ENCODE data around the gene IYD. TPM values are rescaled to one million over a fixed set of nuclear protein-coding genes. Genes with fewer than 3 reads are reported as not detected.

The IYD gene
- total and polyA plus RNA-seq, 4 donors, result 0.26 to 1.9 (median 0.77) TPM

DNA sequence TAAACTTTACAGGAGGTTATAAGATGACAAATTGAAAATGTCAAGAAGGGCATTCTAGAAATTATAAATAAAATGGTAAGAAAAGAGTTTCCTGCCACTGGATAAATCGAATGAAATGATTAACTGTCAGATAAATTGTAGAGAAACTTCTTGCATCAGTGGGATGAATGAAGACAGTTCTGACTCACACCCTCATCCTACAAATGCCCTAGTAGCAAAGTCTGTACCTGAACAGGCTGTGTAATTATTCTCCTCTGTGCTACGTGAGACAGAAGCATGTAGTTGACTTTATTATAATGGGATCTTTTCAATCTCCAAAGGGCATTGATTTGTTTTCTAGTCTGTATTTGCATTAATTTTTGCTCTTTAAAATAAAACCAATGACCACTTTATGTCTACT, 47.3 kb downstream of the IYD start:
- Histone ChIP-seq H3K27me3 (ENCODE audit: control insufficient read depth in 3 of 3, insufficient read depth in 3 of 3, low read length in 2 of 3) (no peaks in the 10 kb centered on the region), H3K36me3 (ENCODE audit: control insufficient read depth in 4 of 4, insufficient read depth in 4 of 4, low read length in 4 of 4) (no peaks in the 10 kb centered on the region), H3K4me1 (ENCODE audit: control insufficient read depth in 5 of 5, insufficient read depth in 5 of 5, low read length in 5 of 5) (peaks cover 0 to 16% (median 0%) of the 10 kb centered on the region in 5 donors), H3K4me3 (no peak overlapping the region), H3K9ac (ENCODE audit: insufficient read depth in 1 of 2, low read length in 2 of 2) (no peak overlapping the region), H3K27ac (ENCODE audit: low read depth in 1 of 2, low read length in 1 of 2) (no peak overlapping the region), H3K9me3 (ENCODE audit: control insufficient read depth in 4 of 4, insufficient read depth in 3 of 4, low read length in 3 of 4) (no peaks in the 10 kb centered on the region)
- TF ChIP-seq, protein P1, sequence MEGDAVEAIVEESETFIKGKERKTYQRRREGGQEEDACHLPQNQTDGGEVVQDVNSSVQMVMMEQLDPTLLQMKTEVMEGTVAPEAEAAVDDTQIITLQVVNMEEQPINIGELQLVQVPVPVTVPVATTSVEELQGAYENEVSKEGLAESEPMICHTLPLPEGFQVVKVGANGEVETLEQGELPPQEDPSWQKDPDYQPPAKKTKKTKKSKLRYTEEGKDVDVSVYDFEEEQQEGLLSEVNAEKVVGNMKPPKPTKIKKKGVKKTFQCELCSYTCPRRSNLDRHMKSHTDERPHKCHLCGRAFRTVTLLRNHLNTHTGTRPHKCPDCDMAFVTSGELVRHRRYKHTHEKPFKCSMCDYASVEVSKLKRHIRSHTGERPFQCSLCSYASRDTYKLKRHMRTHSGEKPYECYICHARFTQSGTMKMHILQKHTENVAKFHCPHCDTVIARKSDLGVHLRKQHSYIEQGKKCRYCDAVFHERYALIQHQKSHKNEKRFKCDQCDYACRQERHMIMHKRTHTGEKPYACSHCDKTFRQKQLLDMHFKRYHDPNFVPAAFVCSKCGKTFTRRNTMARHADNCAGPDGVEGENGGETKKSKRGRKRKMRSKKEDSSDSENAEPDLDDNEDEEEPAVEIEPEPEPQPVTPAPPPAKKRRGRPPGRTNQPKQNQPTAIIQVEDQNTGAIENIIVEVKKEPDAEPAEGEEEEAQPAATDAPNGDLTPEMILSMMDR (IDR thresholded peaks at IDR 0.05; ENCODE audit: control extremely low read depth, extremely low read depth), result no peak
- no peak for DNase-seq
- 66 to 83% methylated on average over 2 of the region's 2 CpGs for WGBS, 2 donors
- no peak for ATAC-seq (ENCODE audit: insufficient read depth, low FRiP score)

DNA sequence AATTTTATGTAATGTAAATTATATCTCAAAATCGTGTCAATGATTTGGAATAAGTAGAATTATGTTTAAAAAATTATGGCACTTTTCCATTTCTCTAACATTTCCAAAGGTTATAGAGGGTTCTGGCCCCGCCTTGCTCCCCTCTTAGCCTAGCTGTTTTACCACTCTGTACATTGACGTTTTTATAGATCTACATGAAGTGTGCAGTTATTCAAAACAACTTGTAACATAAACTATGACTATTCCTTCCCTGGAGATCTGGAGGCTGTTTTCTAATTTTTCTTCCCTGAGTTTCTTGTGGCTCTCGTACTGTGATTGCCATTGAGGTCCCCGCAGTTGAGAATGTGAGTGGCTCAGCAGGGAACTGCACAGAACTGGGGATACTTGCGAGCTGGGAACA, 48.4 kb downstream of the IYD start:
- no peak overlapping the region for H3K4me3 ChIP-seq
- no peaks in the 10 kb centered on the region for H3K9me3 ChIP-seq (ENCODE audit: control insufficient read depth in 4 of 4, insufficient read depth in 3 of 4, low read length in 3 of 4)
- ATAC-seq (ENCODE audit: insufficient read depth, low FRiP score), result no peak
- no peak overlapping the region for H3K27ac ChIP-seq (ENCODE audit: low read depth in 1 of 2, low read length in 1 of 2)
- WGBS, 2 donors, result 80 to 85% methylated on average over 6 of the region's 6 CpGs
- H3K36me3 ChIP-seq (ENCODE audit: control insufficient read depth in 4 of 4, insufficient read depth in 4 of 4, low read length in 4 of 4), result no peaks in the 10 kb centered on the region
- H3K9ac ChIP-seq (ENCODE audit: insufficient read depth in 1 of 2, low read length in 2 of 2), result no peak overlapping the region
- H3K4me1 ChIP-seq (ENCODE audit: control insufficient read depth in 5 of 5, insufficient read depth in 5 of 5, low read length in 5 of 5), result peaks cover 0 to 14% (median 0%) of the 10 kb centered on the region in 5 donors
- DNase-seq, result no peak
- TF ChIP-seq, protein P1 (IDR thresholded peaks at IDR 0.05; ENCODE audit: control extremely low read depth, extremely low read depth), result no peak
- H3K27me3 ChIP-seq (ENCODE audit: control insufficient read depth in 3 of 3, insufficient read depth in 3 of 3, low read length in 2 of 3), result no peaks in the 10 kb centered on the region

DNA sequence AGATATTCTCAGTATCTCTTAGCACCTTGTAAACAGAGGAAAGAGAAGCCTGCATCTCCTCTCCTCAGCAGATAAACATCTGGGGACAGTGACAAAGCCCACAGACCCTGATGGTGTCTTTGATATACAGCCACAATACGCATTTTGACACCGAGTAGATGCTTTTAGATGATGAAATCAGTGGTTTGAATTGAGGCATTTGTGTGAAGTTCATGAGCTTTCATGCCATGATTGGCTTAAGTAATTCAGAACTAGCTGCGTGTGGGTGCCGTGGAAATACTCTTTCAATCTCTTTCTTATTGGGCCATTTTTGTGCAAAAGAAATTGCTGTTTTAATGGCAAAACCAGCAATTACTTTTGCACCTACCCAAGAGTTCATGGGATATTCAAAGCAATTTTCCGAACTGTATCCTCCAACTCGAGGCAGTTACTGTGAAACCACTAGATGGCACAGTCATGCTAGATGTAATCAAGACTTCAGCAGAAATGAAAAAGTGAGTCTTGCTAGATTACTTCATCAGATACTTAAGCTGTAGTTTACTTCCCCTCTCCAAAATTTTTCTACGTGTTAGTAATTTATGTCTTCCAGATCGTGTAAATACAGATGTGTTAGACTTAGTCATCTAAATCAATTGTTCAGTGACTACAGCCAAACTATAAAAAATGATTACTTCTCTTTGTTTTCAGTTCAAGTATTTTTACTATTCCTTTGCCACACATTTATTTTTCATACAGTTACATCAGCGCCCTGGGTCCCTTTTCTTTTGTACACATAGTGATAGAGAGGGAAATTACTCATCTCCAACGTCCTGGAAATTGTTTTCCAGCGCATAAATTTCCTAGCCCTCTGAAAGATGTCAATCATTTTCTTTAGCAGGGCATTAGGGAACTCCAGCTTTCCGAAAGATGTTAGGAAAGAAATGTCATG, 49.4 kb downstream of the IYD start:
- Histone ChIP-seq H3K9ac (ENCODE audit: insufficient read depth in 1 of 2, low read length in 2 of 2) (peak overlapping the region in 1 of 2 donors; percentile 39), H3K4me3 (no peak overlapping the region), H3K9me3 (ENCODE audit: control insufficient read depth in 4 of 4, insufficient read depth in 3 of 4, low read length in 3 of 4) (no peaks in the 10 kb centered on the region), H3K27ac (ENCODE audit: low read depth in 1 of 2, low read length in 1 of 2) (peak overlapping the region; percentile 60 to 69), H3K27me3 (ENCODE audit: control insufficient read depth in 3 of 3, insufficient read depth in 3 of 3, low read length in 2 of 3) (no peaks in the 10 kb centered on the region), H3K36me3 (ENCODE audit: control insufficient read depth in 4 of 4, insufficient read depth in 4 of 4, low read length in 4 of 4) (no peaks in the 10 kb centered on the region), H3K4me1 (ENCODE audit: control insufficient read depth in 5 of 5, insufficient read depth in 5 of 5, low read length in 5 of 5) (peaks cover 0 to 14% (median 0%) of the 10 kb centered on the region in 5 donors)
- ATAC-seq (ENCODE audit: insufficient read depth, low FRiP score), result peak; percentile 88
- WGBS, 2 donors, result 5 to 6% methylated on average over 12 of the region's 12 CpGs
- peak; percentile 56 to 93 (median 92) for DNase-seq
- TF ChIP-seq, protein P1 (IDR thresholded peaks at IDR 0.05; ENCODE audit: control extremely low read depth, extremely low read depth), result peak; percentile 79

Measured in lung (tissue), 12 donors.